K562 (cell line): Measurements from ENCODE around the gene CLCN6. TPM values are rescaled to one million over a fixed set of nuclear protein-coding genes. Genes with fewer than 3 reads are reported as not detected.

Source experiments
- CSDE1 ChIP-seq, 2 experiments: fragments of 450-650 bp; IDR thresholded peaks; 2 replicates each; pipeline ENCODE4 v1.6.1; 2016; ENCODE audit warnings: mild to moderate bottlenecking in 1 of 2
- DMBX1 ChIP-seq: fragments of 250-450 bp; sonication (Bioruptor Pico); IDR thresholded peaks from 2 replicates; pipeline ENCODE4 v1.8.0; 2022; ENCODE audit warnings: inconsistent platforms, mild to moderate bottlenecking, moderate library complexity, borderline replicate concordance
- ETV1 ChIP-seq: fragments of 450-650 bp; conservative IDR thresholded peaks from 2 replicates; pipeline ENCODE4 v1.6.1; 2016; ENCODE audit warnings: missing genetic modification characterization, control low read depth, low read depth, missing compliant biosample characterization
- HMBOX1 ChIP-seq: sonication (generic); IDR thresholded peaks from 2 replicates; pipeline ENCODE4 v1.6.1; 2016
- MEF2D ChIP-seq: conservative IDR thresholded peaks from 2 replicates; pipeline ENCODE4 v1.6.1; 2016; ENCODE audit warnings: low read depth, missing genetic modification characterization, missing compliant biosample characterization
- MTA3 ChIP-seq: fragments of 450-650 bp; formaldehyde crosslinking; IDR thresholded peaks from 2 replicates; pipeline ENCODE4 v1.6.1; 2017; ENCODE audit warnings: mild to moderate bottlenecking, borderline replicate concordance
- POLR2AphosphoS5 ChIP-seq: IDR thresholded peaks from 2 replicates; pipeline ENCODE4 v1.6.1; 2011; ENCODE audit warnings: mild to moderate bottlenecking, low read depth, low read length, moderate library complexity; ENCODE audit not compliant: control insufficient read depth, insufficient read depth
- RCOR1 ChIP-seq, 2 experiments: IDR thresholded peaks; 2 replicates each; pipeline ENCODE4 v1.6.1; 2012; ENCODE audit warnings: low read depth in 2 of 2, low read length in 2 of 2, borderline replicate concordance in 1 of 2, improper control_type of control experiment in 1 of 2
- SLC30A9 ChIP-seq: fragments of 250-450 bp; sonication (Bioruptor Pico); IDR thresholded peaks from 2 replicates; pipeline ENCODE4 v1.8.0; 2022; ENCODE audit warnings: mild to moderate bottlenecking, moderate library complexity
- SMARCE1 ChIP-seq: fragments of 450-650 bp; IDR thresholded peaks from 2 replicates; pipeline ENCODE4 v1.7.1; 2016; ENCODE audit warnings: mild to moderate bottlenecking
- SUPT5H ChIP-seq: fragments of 450-650 bp; IDR thresholded peaks from 2 replicates; pipeline ENCODE4 v1.6.1; 2016
- TBL1XR1 ChIP-seq, 2 experiments: IDR thresholded peaks; 2 replicates each; pipeline ENCODE4 v1.6.1; 2012; ENCODE audit warnings: improper control_type of control experiment in 2 of 2, low read length in 2 of 2, mild to moderate bottlenecking in 1 of 2
- TBP ChIP-seq: optimal IDR thresholded peaks from 2 replicates; pipeline ENCODE3; 2011; ENCODE audit warnings: low read depth, low read length, improper control_type of control experiment
- TRIM28 ChIP-seq: fragments of 450-650 bp; IDR thresholded peaks from 2 replicates; pipeline ENCODE4 v1.6.1; 2017
- ZBTB5 ChIP-seq: fragments of 450-650 bp; IDR thresholded peaks from 2 replicates; pipeline ENCODE4 v1.6.1; 2017; ENCODE audit warnings: antibody characterized with exemption
- ZNF175 ChIP-seq: fragments of 200-800 bp; sonication (Bioruptor generic); IDR thresholded peaks from 2 replicates; pipeline ENCODE4 v1.6.1; 2016; ENCODE audit warnings: low read depth, mild to moderate bottlenecking, missing genetic modification characterization, missing compliant biosample characterization
- ZNF644 ChIP-seq: fragments of 200-800 bp; sonication (Bioruptor generic); IDR thresholded peaks from 2 replicates; pipeline ENCODE4 v1.6.1; 2016; ENCODE audit warnings: low read depth, missing genetic modification characterization, missing compliant biosample characterization
- ZNF668 ChIP-seq: fragments of 250-450 bp; sonication (Bioruptor Pico); IDR thresholded peaks from 2 replicates; pipeline ENCODE4 v1.8.0; 2022; ENCODE audit warnings: mild to moderate bottlenecking, inconsistent platforms
- polyA plus RNA-seq, 8 experiments: library from polyadenylated mRNA; depleted of rRNA in 4 of 8; stranded (reverse) in 5 of 8; unstranded in 3 of 8; fragments of >200 nt; fragmentation: Nextera tagmentation in 2 of 8; fragmentation: Illumina TruSeq in 1 of 8; extraction: Ambion mirVana in 2 of 8; extraction: Trizol in 1 of 8; gene quantifications; 2 replicates each; pipeline versions ENCODE4 v1.2.1 to v1.2.3, GENCODE V29; 2011 to 2014; ENCODE audit warnings: inconsistent platforms in 1 of 8, missing spikeins in 1 of 8
- total RNA-seq, 7 experiments: library from RNA; depleted of rRNA in 6 of 7; stranded (reverse); fragments of >200 nt in 6 of 7; fragmentation: Illumina TruSeq in 2 of 7; extraction: Trizol in 2 of 7; gene quantifications; 2 replicates each; pipeline versions ENCODE4 v1.2.1 to v1.2.3, GENCODE V29; 2011 to 2021; ENCODE audit warnings: low replicate concordance in 1 of 7
- TF ChIP-seq, protein P1 (sequence below), 3 experiments: fragments of 200-800 bp in 1 of 3; sonication (Bioruptor generic) in 1 of 3; sonication (generic) in 1 of 3; formaldehyde crosslinking in 1 of 3; IDR thresholded peaks; 2 replicates each; pipeline versions ENCODE4 v1.6.1 to v1.8.0; 2016 to 2022; ENCODE audit warnings: mild to moderate bottlenecking in 2 of 3, missing compliant biosample characterization in 2 of 3, missing genetic modification characterization in 2 of 3, missing genetic modification reagents in 1 of 3
- TF ChIP-seq, protein P2 (sequence below): fragments of 450-650 bp; formaldehyde crosslinking; IDR thresholded peaks from 2 replicates; pipeline ENCODE4 v1.4.0; 2020; ENCODE audit warnings: mild to moderate bottlenecking, moderate library complexity
- TF ChIP-seq, protein P3 (sequence below): fragments of 250-450 bp; sonication (Bioruptor Pico); IDR thresholded peaks from 2 replicates; pipeline ENCODE4 v1.4.0; 2020; ENCODE audit warnings: mild to moderate bottlenecking

CLCN6 gene
- total and polyA plus RNA-seq, 9 of the 15 experiments (the other 6 are each of a cell fraction or from before 2014, with no cell fraction given), result 2.0 to 21.8 (median 13.6) TPM

GRCh38 chr1:11797525-11798216 lies 8.3 kb upstream of the CLCN6 start (continued):
- 0 out of 2 replicates have a peak, but pooled peaks have one; percentile 6 for TF ChIP-seq ZBTB5
- peak; percentile 22; the same call in 1 of the 2 replicates for TF ChIP-seq SUPT5H
- TF ChIP-seq, protein P1, sequence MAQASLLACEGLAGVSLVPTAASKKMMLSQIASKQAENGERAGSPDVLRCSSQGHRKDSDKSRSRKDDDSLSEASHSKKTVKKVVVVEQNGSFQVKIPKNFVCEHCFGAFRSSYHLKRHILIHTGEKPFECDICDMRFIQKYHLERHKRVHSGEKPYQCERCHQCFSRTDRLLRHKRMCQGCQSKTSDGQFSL (CRISPR knock-in tag; IDR thresholded peaks at IDR 0.05), result no peak
- TF ChIP-seq, protein P1 (tag; IDR thresholded peaks at IDR 0.05), result peak in 1 of 2 experiments; percentile 59; a peak in 1 of 4 replicates
- no peak for TF ChIP-seq SLC30A9 (CRISPR knock-in tag)
- peak; percentile 90 for TF ChIP-seq ZNF175 (CRISPR knock-in tag)
- peak; percentile 68 for TF ChIP-seq ZNF644 (tag)
- TF ChIP-seq, protein P2, sequence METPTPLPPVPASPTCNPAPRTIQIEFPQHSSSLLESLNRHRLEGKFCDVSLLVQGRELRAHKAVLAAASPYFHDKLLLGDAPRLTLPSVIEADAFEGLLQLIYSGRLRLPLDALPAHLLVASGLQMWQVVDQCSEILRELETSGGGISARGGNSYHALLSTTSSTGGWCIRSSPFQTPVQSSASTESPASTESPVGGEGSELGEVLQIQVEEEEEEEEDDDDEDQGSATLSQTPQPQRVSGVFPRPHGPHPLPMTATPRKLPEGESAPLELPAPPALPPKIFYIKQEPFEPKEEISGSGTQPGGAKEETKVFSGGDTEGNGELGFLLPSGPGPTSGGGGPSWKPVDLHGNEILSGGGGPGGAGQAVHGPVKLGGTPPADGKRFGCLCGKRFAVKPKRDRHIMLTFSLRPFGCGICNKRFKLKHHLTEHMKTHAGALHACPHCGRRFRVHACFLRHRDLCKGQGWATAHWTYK (CRISPR knock-in tag), result no peak; the same call in 1 of the 2 replicates
- TF ChIP-seq TRIM28, result peak; percentile 63
- peak; percentile 76 for TF ChIP-seq TBP
- peak in 1 of 2 experiments; percentile 84; a peak in 2 of 4 replicates for TF ChIP-seq RCOR1 (IDR thresholded peaks at IDR 0.05; ENCODE audit: borderline replicate concordance in 1 of 2, low read depth in 2 of 2, low read length in 2 of 2)
- peak; percentile 88 for TF ChIP-seq MEF2D
- TF ChIP-seq DMBX1 (CRISPR knock-in tag), result peak; percentile 96
- peak in 1 of 2 experiments; percentile 78; a peak in 2 of 4 replicates for TF ChIP-seq TBL1XR1 (IDR thresholded peaks at IDR 0.05; ENCODE audit: low read length in 2 of 2)
- TF ChIP-seq CSDE1 (IDR thresholded peaks at IDR 0.05), result no peak
- TF ChIP-seq ZNF668 (CRISPR knock-in tag), result peak; percentile 88
- TF ChIP-seq ETV1, result peak; percentile 97
- TF ChIP-seq MTA3, result peak; percentile 71
- peak; percentile 98 for TF ChIP-seq HMBOX1
- TF ChIP-seq, protein P3, sequence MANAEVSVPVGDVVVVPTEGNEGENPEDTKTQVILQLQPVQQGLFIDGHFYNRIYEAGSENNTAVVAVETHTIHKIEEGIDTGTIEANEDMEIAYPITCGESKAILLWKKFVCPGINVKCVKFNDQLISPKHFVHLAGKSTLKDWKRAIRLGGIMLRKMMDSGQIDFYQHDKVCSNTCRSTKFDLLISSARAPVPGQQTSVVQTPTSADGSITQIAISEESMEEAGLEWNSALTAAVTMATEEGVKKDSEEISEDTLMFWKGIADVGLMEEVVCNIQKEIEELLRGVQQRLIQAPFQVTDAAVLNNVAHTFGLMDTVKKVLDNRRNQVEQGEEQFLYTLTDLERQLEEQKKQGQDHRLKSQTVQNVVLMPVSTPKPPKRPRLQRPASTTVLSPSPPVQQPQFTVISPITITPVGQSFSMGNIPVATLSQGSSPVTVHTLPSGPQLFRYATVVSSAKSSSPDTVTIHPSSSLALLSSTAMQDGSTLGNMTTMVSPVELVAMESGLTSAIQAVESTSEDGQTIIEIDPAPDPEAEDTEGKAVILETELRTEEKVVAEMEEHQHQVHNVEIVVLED (CRISPR knock-in tag), result no peak
- TF ChIP-seq SMARCE1, result peak; percentile 93
- TF ChIP-seq POLR2AphosphoS5, result peak; percentile 88
